Amniotic stem cell (primary cell): ENCODE data around the gene SERPINA4.

Experiments used
- DNase-seq: peaks from one replicate; lab custom pipeline; 2025; lab: John Stamatoyannopoulos, UW

SERPINA4 gene

GRCh38 chr14:94615823-94616570 is 54.8 kb downstream of the SERPINA4 start:
- DNase-seq, result no peak

GRCh38 chr14:94617366-94617941 is 56.2 kb downstream of the SERPINA4 start:
- DNase-seq, result no peak

DNA sequence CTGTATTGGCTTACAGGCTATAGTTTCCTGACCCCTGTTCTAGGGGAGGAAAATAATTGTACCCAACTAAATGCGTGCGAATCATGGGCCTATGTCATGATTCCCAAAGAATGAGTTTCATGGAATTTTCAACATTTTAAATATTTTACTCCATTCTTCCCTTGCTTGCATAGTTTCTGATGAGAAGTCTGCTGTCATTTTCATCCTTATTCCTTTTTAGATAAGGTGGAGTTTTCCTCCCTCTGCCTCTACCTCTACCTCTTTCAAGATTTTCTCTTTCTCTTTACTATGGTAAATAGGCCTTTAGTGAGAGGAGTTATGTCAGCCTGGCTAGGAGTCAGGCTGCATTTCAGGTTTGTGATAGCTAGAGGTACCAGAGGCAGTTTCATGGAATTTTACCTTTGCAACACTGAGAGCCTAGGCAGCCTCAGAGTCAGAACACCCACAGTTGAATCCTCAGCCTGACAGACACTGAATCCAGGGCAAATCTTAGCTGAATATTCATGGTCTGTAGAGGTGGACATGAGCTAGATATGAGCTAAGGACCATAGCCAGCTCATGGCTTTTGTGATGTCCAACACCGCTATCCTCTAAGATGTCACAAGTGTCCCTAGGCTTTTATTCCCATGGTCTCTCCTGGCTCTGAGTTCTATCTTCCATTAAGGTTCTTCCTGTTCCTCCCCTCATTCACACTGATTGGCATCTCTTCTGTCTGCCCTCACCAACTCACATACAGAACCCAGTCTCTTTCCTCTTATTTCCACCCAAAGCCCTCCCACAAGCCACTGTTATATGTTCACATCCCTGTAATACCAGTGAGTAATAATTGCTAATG is 57.0 kb downstream of the SERPINA4 start:
- no peak for DNase-seq

DNA sequence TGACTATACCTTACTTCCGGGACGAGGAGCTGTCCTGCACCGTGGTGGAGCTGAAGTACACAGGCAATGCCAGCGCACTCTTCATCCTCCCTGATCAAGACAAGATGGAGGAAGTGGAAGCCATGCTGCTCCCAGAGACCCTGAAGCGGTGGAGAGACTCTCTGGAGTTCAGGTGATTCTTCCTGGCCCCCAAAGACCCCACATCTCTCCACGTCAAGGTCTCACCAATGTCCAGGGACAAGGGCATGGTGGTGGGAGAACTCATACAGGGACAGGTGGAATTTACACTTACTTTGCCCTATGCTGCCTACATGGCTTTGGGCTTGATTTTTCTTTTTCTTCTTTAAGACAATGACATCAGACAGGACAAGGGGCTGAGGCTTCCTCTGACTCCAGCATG is 58.1 kb downstream of the SERPINA4 start:
- DNase-seq, result no peak
